Hepatocyte (in vitro differentiated cells): Measurements from ENCODE around the gene KIF20B. TPM values are rescaled to one million over a fixed set of nuclear protein-coding genes. Genes with fewer than 3 reads are reported as not detected.

Source experiments
- DNase-seq: peaks from one replicate; pipeline ENCODE4 v3.0.0-alpha.2; 2016; ENCODE audit warnings: low spot score
- H2AFZ ChIP-seq: fragments of 200-600 bp; sonication (generic); 2 replicates; pipeline ENCODE4 v1.6.0; 2016; ENCODE audit warnings: antibody characterized with exemption, mild to moderate bottlenecking
- H3K27ac ChIP-seq: fragments of 200-600 bp; sonication (generic); 2 replicates; pipeline ENCODE4 v1.5.1; 2016; ENCODE audit warnings: mild to moderate bottlenecking
- H3K27me3 ChIP-seq: fragments of 200-600 bp; sonication (generic); 2 replicates; pipeline ENCODE4 v1.6.1; 2016
- H3K36me3 ChIP-seq: fragments of 200-600 bp; sonication (generic); replicated peaks from 2 replicates; pipeline ENCODE4 v1.5.1; 2016; ENCODE audit warnings: low read depth; ENCODE audit not compliant: insufficient read depth
- H3K4me1 ChIP-seq: fragments of 200-600 bp; sonication (generic); 2 replicates; pipeline ENCODE4 v1.5.1; 2016; ENCODE audit warnings: mild to moderate bottlenecking, moderate library complexity; ENCODE audit not compliant: insufficient read depth
- H3K4me2 ChIP-seq: fragments of 200-600 bp; sonication (generic); 2 replicates; pipeline ENCODE4 v1.6.0; 2016
- H3K4me3 ChIP-seq: fragments of 200-600 bp; sonication (generic); 2 replicates; pipeline ENCODE4 v1.5.1; 2016; ENCODE audit warnings: mild to moderate bottlenecking
- H3K79me2 ChIP-seq: fragments of 200-600 bp; sonication (generic); 2 replicates; pipeline ENCODE4 v1.6.0; 2017; ENCODE audit warnings: mild to moderate bottlenecking
- H3K9me2 ChIP-seq: fragments of 200-600 bp; sonication (generic); replicated peaks from 2 replicates; pipeline ENCODE4 v1.6.0; 2017; ENCODE audit warnings: mild to moderate bottlenecking; ENCODE audit not compliant: insufficient read depth
- H3K9me3 ChIP-seq: fragments of 200-600 bp; sonication (generic); 2 replicates; pipeline ENCODE4 v1.5.1; 2016; ENCODE audit warnings: low read depth, mild to moderate bottlenecking
- H4K20me1 ChIP-seq: fragments of 200-600 bp; sonication (generic); 2 replicates; pipeline ENCODE4 v1.6.0; 2016; ENCODE audit warnings: mild to moderate bottlenecking; ENCODE audit not compliant: insufficient read depth, poor library complexity, severe bottlenecking
- CTCF ChIP-seq: fragments of 200-600 bp; sonication (generic); IDR thresholded peaks from 2 replicates; pipeline ENCODE4 v1.5.1; 2016; ENCODE audit warnings: antibody characterized with exemption, mild to moderate bottlenecking; ENCODE audit not compliant: poor library complexity
- EZH2 ChIP-seq: fragments of 200-600 bp; sonication (generic); IDR thresholded peaks from 2 replicates; pipeline ENCODE4 v1.6.1; 2016; ENCODE audit warnings: antibody characterized with exemption, mild to moderate bottlenecking, borderline replicate concordance
- EZH2phosphoT487 ChIP-seq: fragments of 200-600 bp; sonication (generic); IDR thresholded peaks from one replicate; pipeline ENCODE4 v1.6.1; 2018; ENCODE audit warnings: antibody characterized with exemption, mild to moderate bottlenecking, low read depth, moderate library complexity; ENCODE audit not compliant: unreplicated experiment, severe bottlenecking
- WGBS: methylation state at CpG from one replicate; pipeline ENCODE4 v1.1.6; 2016; ENCODE audit warnings: low lambda C conversion rate; ENCODE audit errors: missing lambda C conversion rate; 5-methylcytosine and 5-hydroxymethylcytosine counted together
- polyA plus RNA-seq: library from polyadenylated mRNA; unstranded; fragments of >200 nt; fragmentation: Nextera tagmentation; extraction: Ambion mirVana; gene quantifications from 2 replicates; pipeline ENCODE4 v1.2.1, GENCODE V29; 2016
- total RNA-seq: library from RNA; depleted of rRNA; stranded (reverse); fragments of >200 nt; gene quantifications from 2 replicates; pipeline ENCODE4 v1.2.3, GENCODE V29; 2014

Gene KIF20B
- total and polyA plus RNA-seq, 2 experiments from 2014 or later, result 4.6 to 6.9 TPM

DNA sequence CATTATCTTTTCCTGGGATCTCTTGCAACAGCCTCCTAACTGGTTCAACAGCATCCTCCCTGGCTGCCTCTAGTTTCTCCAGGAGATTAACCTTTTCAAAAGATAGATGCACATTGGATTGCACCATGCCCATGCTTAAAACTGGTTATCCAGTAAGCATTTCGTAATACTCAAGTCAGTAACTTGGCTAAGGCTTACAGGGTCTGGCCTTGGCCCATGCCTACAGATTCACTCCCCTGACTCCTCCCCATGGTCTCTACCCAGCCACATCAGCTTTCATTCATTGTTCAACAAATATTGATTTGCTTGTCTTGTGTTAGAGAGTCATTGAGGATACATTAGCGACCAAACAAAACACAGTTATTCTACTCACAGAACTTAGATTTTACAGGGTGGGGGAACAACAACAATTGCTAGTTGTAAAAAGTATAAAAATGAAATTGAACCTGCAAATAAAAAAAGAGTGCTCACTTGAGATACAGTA is 1.8 kb upstream of the KIF20B start:
- H3K9me2 ChIP-seq, result no peaks in the 10 kb centered on the region
- H3K36me3 ChIP-seq, result no peaks in the 10 kb centered on the region
- H3K4me2 ChIP-seq, result no peak overlapping the region
- no peak overlapping the region for H3K27ac ChIP-seq
- H3K27me3 ChIP-seq, result no peaks in the 10 kb centered on the region
- no peaks in the 10 kb centered on the region for H4K20me1 ChIP-seq
- H3K79me2 ChIP-seq, result peaks cover 29% of the 10 kb centered on the region
- TF ChIP-seq CTCF (no peak), EZH2phosphoT487 (no peak), EZH2 (no peak)
- WGBS, result 93% methylated on average over 2 of the region's 2 CpGs
- no peaks in the 10 kb centered on the region for H3K4me1 ChIP-seq
- no peak overlapping the region for H3K4me3 ChIP-seq
- DNase-seq, result peak; percentile 17
- H3K9me3 ChIP-seq, result no peaks in the 10 kb centered on the region
- H2AFZ ChIP-seq, result no peak overlapping the region

DNA sequence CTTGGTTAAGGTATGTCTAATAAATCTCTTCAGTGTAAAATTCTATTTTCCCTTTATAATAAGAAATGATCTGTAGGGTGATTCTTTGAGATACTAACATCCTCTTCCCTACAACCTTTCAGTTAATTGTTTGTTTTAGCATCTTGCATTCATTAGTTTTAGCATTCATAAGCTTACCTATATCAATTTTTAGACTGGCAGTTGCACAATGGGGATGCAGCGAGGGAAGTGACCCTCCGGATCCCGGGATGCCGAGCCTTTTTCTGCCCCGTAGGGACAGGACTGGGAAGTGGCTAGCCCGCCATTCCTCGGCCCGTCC is 508 bp upstream of the KIF20B start:
- Histone ChIP-seq H2AFZ (peak overlapping the region; percentile 53), H3K4me3 (peak overlapping the region; percentile 19), H3K36me3 (no peaks in the 10 kb centered on the region), H3K79me2 (peaks cover 42% of the 10 kb centered on the region), H4K20me1 (no peaks in the 10 kb centered on the region), H3K4me1 (no peaks in the 10 kb centered on the region), H3K27me3 (no peaks in the 10 kb centered on the region), H3K9me3 (no peaks in the 10 kb centered on the region), H3K9me2 (no peaks in the 10 kb centered on the region), H3K4me2 (peak overlapping the region; percentile 74), H3K27ac (peak overlapping the region; percentile 86)
- WGBS, result 2% methylated on average over 8 of the region's 8 CpGs
- TF ChIP-seq EZH2 (no peak), CTCF (no peak), EZH2phosphoT487 (no peak)
- no peak for DNase-seq

DNA sequence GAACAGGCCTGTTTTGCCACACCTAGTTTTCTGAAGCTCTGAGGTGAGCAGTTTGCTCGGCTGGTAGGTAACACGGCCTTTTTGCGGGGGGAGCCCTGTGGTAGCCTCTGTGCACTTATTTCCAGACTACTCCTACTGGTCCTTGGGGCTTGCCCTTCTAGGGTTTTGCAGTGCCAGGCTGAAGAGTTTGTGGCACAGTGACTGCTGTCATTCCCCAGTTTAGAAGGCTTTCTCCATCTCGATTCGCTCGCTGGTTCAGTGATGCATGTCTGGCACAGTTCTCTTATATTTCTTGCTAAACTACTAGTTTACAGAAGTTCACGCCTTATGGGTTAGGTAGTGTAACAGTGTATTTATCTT is 711 bp downstream of the KIF20B start:
- Histone ChIP-seq H3K36me3 (no peaks in the 10 kb centered on the region), H3K9me3 (no peaks in the 10 kb centered on the region), H2AFZ (peak overlapping the region; percentile 65), H3K4me1 (no peaks in the 10 kb centered on the region), H3K79me2 (peaks cover 52% of the 10 kb centered on the region), H3K4me3 (peak overlapping the region; percentile 43), H3K27me3 (no peaks in the 10 kb centered on the region), H3K9me2 (no peaks in the 10 kb centered on the region), H3K27ac (peak overlapping the region; percentile 54), H4K20me1 (no peaks in the 10 kb centered on the region), H3K4me2 (peak overlapping the region; percentile 82)
- WGBS, result 16% methylated on average over 7 of the region's 7 CpGs
- peak; percentile 23 for DNase-seq
- no peak for TF ChIP-seq EZH2
- TF ChIP-seq EZH2phosphoT487, result no peak
- TF ChIP-seq CTCF, result no peak

DNA sequence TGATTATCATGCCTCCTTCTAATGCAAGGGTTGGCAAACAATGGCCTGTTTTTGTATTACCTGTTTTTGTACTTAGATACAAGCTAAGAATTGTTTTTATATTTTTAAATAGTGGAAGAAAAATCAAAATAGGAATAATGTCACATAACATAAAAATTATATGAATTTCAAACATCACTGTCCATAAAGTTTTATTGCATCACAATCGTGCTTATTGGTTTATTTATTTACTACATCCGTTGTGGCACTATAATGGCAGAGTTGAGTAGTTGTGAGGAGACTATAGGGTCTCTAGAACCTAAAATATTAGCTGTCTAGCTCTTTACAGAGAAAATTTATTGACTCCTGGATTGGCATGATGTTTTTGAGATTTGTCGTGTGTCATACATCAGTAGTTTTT is 4.1 kb downstream of the KIF20B start:
- Histone ChIP-seq H3K27ac (no peak overlapping the region), H3K79me2 (peaks cover 70% of the 10 kb centered on the region), H4K20me1 (no peaks in the 10 kb centered on the region), H3K4me2 (no peak overlapping the region), H3K36me3 (no peaks in the 10 kb centered on the region), H3K9me3 (no peaks in the 10 kb centered on the region), H3K9me2 (no peaks in the 10 kb centered on the region), H3K4me1 (no peaks in the 10 kb centered on the region), H3K27me3 (no peaks in the 10 kb centered on the region), H2AFZ (no peak overlapping the region), H3K4me3 (no peak overlapping the region)
- DNase-seq, result no peak
- TF ChIP-seq EZH2 (no peak), EZH2phosphoT487 (no peak), CTCF (no peak)
- WGBS, result 90% methylated on average over 3 of the region's 3 CpGs
